Endothelial cell of umbilical vein (primary cell): ENCODE measurements around the gene ULBP1. TPM values are rescaled to one million over a fixed set of nuclear protein-coding genes. Genes with fewer than 3 reads are reported as not detected.

Experiments used
- BruUV-seq: library from RNA; stranded (reverse); fragments of 400-500 nt; replicated peaks from 2 replicates; lab custom pipeline; 2021; lab: Mats Ljungman, UMichigan
- CTCF ChIA-PET: fragments of 300-600, 350-600 bp; sonication (Branson Sonifier 250); formaldehyde crosslinking; loops from one replicate; lab custom pipeline; 2021; ENCODE audit warnings: antibody characterized with exemption, inconsistent platforms; lab: Charles Lee
- POLR2A ChIA-PET: fragments of 300-600, 350-600 bp; sonication (Branson Sonifier 250); formaldehyde crosslinking; loops from one replicate; lab custom pipeline; 2021; ENCODE audit warnings: antibody characterized with exemption, inconsistent platforms; lab: Charles Lee
- DNase-seq: peaks from one replicate; pipeline ENCODE4 v3.0.0-alpha.2; 2011; ENCODE audit warnings: low read depth, low spot score
- FAIRE-seq: peaks from 2 replicates; lab custom pipeline; 2011; peaks lifted over from hg19 to GRCh38; lab: Jason Lieb, UNC
- H2AFZ ChIP-seq: 2 replicates; pipeline ENCODE4 v1.6.0; 2012; ENCODE audit warnings: low read depth, low read length, control low read depth, inconsistent platforms
- H3K27ac ChIP-seq: 2 replicates; pipeline ENCODE4 v1.5.1; 2011; ENCODE audit warnings: low read depth, mild to moderate bottlenecking, control low read depth, low read length, moderate library complexity; ENCODE audit not compliant: insufficient read depth
- H3K27me3 ChIP-seq, 2 experiments: 2 replicates each; pipeline versions ENCODE4 v1.6.0 to v1.6.1; 2011; ENCODE audit warnings: low read length in 2 of 2, mixed read lengths in 1 of 2; ENCODE audit not compliant: control insufficient read depth in 2 of 2, insufficient read depth in 2 of 2
- H3K36me3 ChIP-seq, 2 experiments: 2 replicates in 1 of 2; 3 replicates in 1 of 2; pipeline ENCODE4 v1.5.1; 2011; ENCODE audit warnings: low read length in 2 of 2, mild to moderate bottlenecking in 1 of 2, moderate library complexity in 1 of 2; ENCODE audit not compliant: control insufficient read depth in 2 of 2, insufficient read depth in 2 of 2; ENCODE audit errors: extremely low read depth in 1 of 2
- H3K4me1 ChIP-seq: 3 replicates; pipeline ENCODE4 v1.5.1; 2011; ENCODE audit warnings: mild to moderate bottlenecking, low read length; ENCODE audit not compliant: control insufficient read depth, insufficient read depth; ENCODE audit errors: extremely low read depth
- H3K4me2 ChIP-seq: 2 replicates; pipeline ENCODE4 v1.6.1; 2011; ENCODE audit warnings: low read length, control low read depth, mixed read lengths; ENCODE audit not compliant: insufficient read depth
- H3K4me3 ChIP-seq, 3 experiments: fragments of 200-600 bp in 1 of 3; sonication (generic), shearing (Covaris generic) in 1 of 3; replicated peaks in 1 of 3; 2 replicates each; pipeline ENCODE4 v1.5.1; 2011 to 2016; ENCODE audit warnings: control low read depth in 3 of 3, low read length in 3 of 3, mild to moderate bottlenecking in 2 of 3, inconsistent platforms in 1 of 3, low read depth in 1 of 3, moderate library complexity in 1 of 3; ENCODE audit not compliant: insufficient read depth in 1 of 3
- H3K79me2 ChIP-seq: 2 replicates; pipeline ENCODE4 v1.6.0; 2012; ENCODE audit warnings: low read length, inconsistent platforms; ENCODE audit not compliant: control insufficient read depth, insufficient read depth
- H3K9ac ChIP-seq: replicated peaks from 2 replicates; pipeline ENCODE3; 2011; ENCODE audit warnings: low read length, control low read depth; ENCODE audit not compliant: insufficient read depth; ENCODE audit errors: extremely low read depth
- H3K9me1 ChIP-seq: replicated peaks from 3 replicates; pipeline ENCODE4 v1.6.0; 2011; ENCODE audit warnings: mild to moderate bottlenecking, low read length; ENCODE audit not compliant: control insufficient read depth, insufficient read depth; ENCODE audit errors: extremely low read depth
- H3K9me3 ChIP-seq: replicated peaks from 2 replicates; pipeline ENCODE4 v1.5.1; 2012; ENCODE audit warnings: low read length, inconsistent platforms; ENCODE audit not compliant: control insufficient read depth, insufficient read depth
- H4K20me1 ChIP-seq: replicated peaks from 2 replicates; pipeline ENCODE3; 2011; ENCODE audit warnings: mild to moderate bottlenecking, low read length; ENCODE audit not compliant: control insufficient read depth, insufficient read depth; ENCODE audit errors: extremely low read depth
- EZH2 ChIP-seq: IDR thresholded peaks from 2 replicates; pipeline ENCODE4 v1.6.1; 2012; ENCODE audit warnings: borderline replicate concordance, low read depth, mild to moderate bottlenecking, moderate library complexity, low read length, inconsistent platforms; ENCODE audit not compliant: severe bottlenecking
- GATA2 ChIP-seq: IDR thresholded peaks from 2 replicates; pipeline ENCODE4 v1.7.0; 2011; ENCODE audit warnings: low read depth, mild to moderate bottlenecking, moderate library complexity, mixed read lengths, low read length; ENCODE audit not compliant: insufficient read length, insufficient read depth
- JUN ChIP-seq: IDR thresholded peaks from 2 replicates; pipeline ENCODE4 v1.6.1; 2011; ENCODE audit warnings: borderline replicate concordance, low read depth; ENCODE audit not compliant: insufficient read length, insufficient read depth
- POLR2A ChIP-seq: IDR thresholded peaks from 2 replicates; pipeline ENCODE4 v1.6.1; 2012; ENCODE audit warnings: low read depth, mild to moderate bottlenecking, control low read depth, low read length
- dilution Hi-C: fragments of 300-500 bp; cut with MboI; formaldehyde crosslinking; loops from one replicate; pipeline ENCODE4 v1.15.0; 2019; ENCODE audit warnings: low sequenced_read_pairs; ENCODE audit not compliant: extremely low pct_ligation_motif_present
- intact Hi-C: fragments of 100-400 bp; cut with micrococcal nuclease; formaldehyde crosslinking; loops from one replicate; pipeline ENCODE4 v1.10.0; 2022
- polyA plus RNA-seq, 4 experiments: library from polyadenylated mRNA; depleted of rRNA in 3 of 4; stranded (reverse) in 3 of 4; unstranded in 1 of 4; fragments of >200 nt; gene quantifications; 2 replicates each; pipeline versions ENCODE4 v1.2.1 to v1.2.3, GENCODE V29; 2011 to 2012; ENCODE audit warnings: missing spikeins in 1 of 4
- total RNA-seq: library from RNA; stranded (reverse); gene quantifications from 2 replicates; pipeline ENCODE4 v1.2.3, GENCODE V29; 2021
- TF ChIP-seq, protein P1 (sequence below), 2 donors: IDR thresholded peaks; 1 replicate in 1 of 2; 2 replicates in 1 of 2; pipeline ENCODE4 v1.5.1; 2011; ENCODE audit warnings: low read length in 2 of 2, mild to moderate bottlenecking in 2 of 2, moderate library complexity in 2 of 2, control low read depth in 1 of 2, inconsistent platforms in 1 of 2, low read depth in 1 of 2; ENCODE audit not compliant: insufficient read depth in 1 of 2; ENCODE audit errors: extremely low read depth in 1 of 2
- TF ChIP-seq, protein P2 (sequence below): IDR thresholded peaks from 2 replicates; pipeline ENCODE4 v1.6.1; 2011; ENCODE audit not compliant: insufficient read depth, insufficient read length

Gene ULBP1
- total and polyA plus RNA-seq, 2 donors (not counting 3 experiments of a cell fraction or from before 2014, with no cell fraction given) = 0.33 to 1.4 TPM

DNA sequence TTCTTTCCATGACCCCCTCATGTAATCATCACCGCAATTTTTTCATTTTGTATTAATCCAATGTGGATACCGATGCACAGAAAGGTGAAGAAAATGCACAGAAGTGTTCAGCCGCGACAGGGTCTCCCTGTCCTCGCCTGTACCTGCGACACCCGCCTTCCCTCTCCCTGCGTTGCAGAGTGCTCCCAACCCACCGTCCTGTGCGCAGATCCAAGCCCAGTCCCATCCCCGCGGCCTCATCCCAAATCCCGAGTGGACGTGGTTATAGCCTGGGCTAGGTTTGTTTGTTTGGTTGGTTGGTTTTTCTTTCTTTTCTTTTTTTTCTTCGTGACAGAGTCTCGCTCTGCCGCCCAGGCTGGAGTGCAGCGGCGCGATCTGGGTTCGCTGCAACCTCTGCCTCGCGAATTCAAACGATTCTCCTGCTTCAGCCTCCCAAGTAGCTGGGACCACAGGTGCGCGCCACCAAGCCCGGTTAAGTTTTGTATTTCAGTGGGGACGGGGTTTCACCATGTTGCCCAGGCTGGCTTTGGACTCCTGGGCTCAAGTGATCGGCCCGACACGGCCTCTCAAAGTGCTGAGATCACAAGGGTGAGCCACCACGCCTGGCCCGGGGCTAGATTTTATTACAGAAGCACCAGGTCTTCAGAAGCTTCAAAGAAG, 40.3 kb upstream of the ULBP1 start:
- dilution Hi-C loops (no loop called here), intact Hi-C loops (loop anchor here (5.0 to 10.0 kb wide), 2 partner anchors 356 to 899 kb away; partner anchors contain the start of gene GINM1)
- no peaks in the 10 kb centered on the region for H3K9me3 ChIP-seq
- H3K4me2 ChIP-seq = peak overlapping the region; percentile 42
- peaks cover 4% of the 10 kb centered on the region for H3K4me1 ChIP-seq
- BruUV-seq = no TSS peak
- H3K27ac ChIP-seq = no peak overlapping the region
- H3K9ac ChIP-seq = no peak overlapping the region
- H3K27me3 ChIP-seq = peaks cover 8 to 11% of the 10 kb centered on the region in 2 experiments
- no peaks in the 10 kb centered on the region for H3K36me3 ChIP-seq
- CTCF ChIA-PET = interaction anchor here (0.7 to 2.5 kb wide), 8 partner anchors 14 to 895 kb away, joined by 3 to 30 read pairs (median 4); no protein-coding TSS in a partner anchor
- H3K79me2 ChIP-seq = no peaks in the 10 kb centered on the region
- POLR2A ChIA-PET = no interaction called here
- H4K20me1 ChIP-seq = no peaks in the 10 kb centered on the region
- H3K9me1 ChIP-seq = no peaks in the 10 kb centered on the region
- peak overlapping the region in 2 of 3 experiments; percentile 17 to 57 for H3K4me3 ChIP-seq
- H2AFZ ChIP-seq = peak overlapping the region; percentile 65
- DNase-seq (no peak), FAIRE-seq (no peak)
- TF ChIP-seq POLR2A (no peak), JUN (no peak), EZH2 (no peak), GATA2 (no peak)
- TF ChIP-seq, protein P1, sequence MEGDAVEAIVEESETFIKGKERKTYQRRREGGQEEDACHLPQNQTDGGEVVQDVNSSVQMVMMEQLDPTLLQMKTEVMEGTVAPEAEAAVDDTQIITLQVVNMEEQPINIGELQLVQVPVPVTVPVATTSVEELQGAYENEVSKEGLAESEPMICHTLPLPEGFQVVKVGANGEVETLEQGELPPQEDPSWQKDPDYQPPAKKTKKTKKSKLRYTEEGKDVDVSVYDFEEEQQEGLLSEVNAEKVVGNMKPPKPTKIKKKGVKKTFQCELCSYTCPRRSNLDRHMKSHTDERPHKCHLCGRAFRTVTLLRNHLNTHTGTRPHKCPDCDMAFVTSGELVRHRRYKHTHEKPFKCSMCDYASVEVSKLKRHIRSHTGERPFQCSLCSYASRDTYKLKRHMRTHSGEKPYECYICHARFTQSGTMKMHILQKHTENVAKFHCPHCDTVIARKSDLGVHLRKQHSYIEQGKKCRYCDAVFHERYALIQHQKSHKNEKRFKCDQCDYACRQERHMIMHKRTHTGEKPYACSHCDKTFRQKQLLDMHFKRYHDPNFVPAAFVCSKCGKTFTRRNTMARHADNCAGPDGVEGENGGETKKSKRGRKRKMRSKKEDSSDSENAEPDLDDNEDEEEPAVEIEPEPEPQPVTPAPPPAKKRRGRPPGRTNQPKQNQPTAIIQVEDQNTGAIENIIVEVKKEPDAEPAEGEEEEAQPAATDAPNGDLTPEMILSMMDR (IDR thresholded peaks at IDR 0.05; ENCODE audit: extremely low read depth in 1 of 2, insufficient read depth in 1 of 2, low read depth in 1 of 2, low read length in 2 of 2) = no peak
- TF ChIP-seq, protein P2, sequence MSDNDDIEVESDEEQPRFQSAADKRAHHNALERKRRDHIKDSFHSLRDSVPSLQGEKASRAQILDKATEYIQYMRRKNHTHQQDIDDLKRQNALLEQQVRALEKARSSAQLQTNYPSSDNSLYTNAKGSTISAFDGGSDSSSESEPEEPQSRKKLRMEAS = no peak
